Endothelial cell of umbilical vein (primary cell): ENCODE measurements around the gene TAP2. TPM values are rescaled to one million over a fixed set of nuclear protein-coding genes. Genes with fewer than 3 reads are reported as not detected.

Source experiments
- BruUV-seq: library from RNA; stranded (reverse); fragments of 400-500 nt; replicated peaks from 2 replicates; lab custom pipeline; 2021; lab: Mats Ljungman, UMichigan
- CTCF ChIA-PET: fragments of 300-600, 350-600 bp; sonication (Branson Sonifier 250); formaldehyde crosslinking; loops from one replicate; lab custom pipeline; 2021; ENCODE audit warnings: antibody characterized with exemption, inconsistent platforms; lab: Charles Lee
- POLR2A ChIA-PET: fragments of 300-600, 350-600 bp; sonication (Branson Sonifier 250); formaldehyde crosslinking; loops from one replicate; lab custom pipeline; 2021; ENCODE audit warnings: antibody characterized with exemption, inconsistent platforms; lab: Charles Lee
- DNase-seq: peaks from one replicate; pipeline ENCODE4 v3.0.0-alpha.2; 2011; ENCODE audit warnings: low read depth, low spot score
- FAIRE-seq: peaks from 2 replicates; lab custom pipeline; 2011; peaks lifted over from hg19 to GRCh38; lab: Jason Lieb, UNC
- H2AFZ ChIP-seq: 2 replicates; pipeline ENCODE4 v1.6.0; 2012; ENCODE audit warnings: low read depth, low read length, control low read depth, inconsistent platforms
- H3K27ac ChIP-seq: 2 replicates; pipeline ENCODE4 v1.5.1; 2011; ENCODE audit warnings: low read depth, mild to moderate bottlenecking, control low read depth, low read length, moderate library complexity; ENCODE audit not compliant: insufficient read depth
- H3K27me3 ChIP-seq, 2 experiments: 2 replicates each; pipeline versions ENCODE4 v1.6.0 to v1.6.1; 2011; ENCODE audit warnings: low read length in 2 of 2, mixed read lengths in 1 of 2; ENCODE audit not compliant: control insufficient read depth in 2 of 2, insufficient read depth in 2 of 2
- H3K36me3 ChIP-seq, 2 experiments: 2 replicates in 1 of 2; 3 replicates in 1 of 2; pipeline ENCODE4 v1.5.1; 2011; ENCODE audit warnings: low read length in 2 of 2, mild to moderate bottlenecking in 1 of 2, moderate library complexity in 1 of 2; ENCODE audit not compliant: control insufficient read depth in 2 of 2, insufficient read depth in 2 of 2; ENCODE audit errors: extremely low read depth in 1 of 2
- H3K4me1 ChIP-seq: 3 replicates; pipeline ENCODE4 v1.5.1; 2011; ENCODE audit warnings: mild to moderate bottlenecking, low read length; ENCODE audit not compliant: control insufficient read depth, insufficient read depth; ENCODE audit errors: extremely low read depth
- H3K4me2 ChIP-seq: 2 replicates; pipeline ENCODE4 v1.6.1; 2011; ENCODE audit warnings: low read length, control low read depth, mixed read lengths; ENCODE audit not compliant: insufficient read depth
- H3K4me3 ChIP-seq, 3 experiments: fragments of 200-600 bp in 1 of 3; sonication (generic), shearing (Covaris generic) in 1 of 3; replicated peaks in 1 of 3; 2 replicates each; pipeline ENCODE4 v1.5.1; 2011 to 2016; ENCODE audit warnings: control low read depth in 3 of 3, low read length in 3 of 3, mild to moderate bottlenecking in 2 of 3, inconsistent platforms in 1 of 3, low read depth in 1 of 3, moderate library complexity in 1 of 3; ENCODE audit not compliant: insufficient read depth in 1 of 3
- H3K79me2 ChIP-seq: 2 replicates; pipeline ENCODE4 v1.6.0; 2012; ENCODE audit warnings: low read length, inconsistent platforms; ENCODE audit not compliant: control insufficient read depth, insufficient read depth
- H3K9ac ChIP-seq: replicated peaks from 2 replicates; pipeline ENCODE3; 2011; ENCODE audit warnings: low read length, control low read depth; ENCODE audit not compliant: insufficient read depth; ENCODE audit errors: extremely low read depth
- H3K9me1 ChIP-seq: replicated peaks from 3 replicates; pipeline ENCODE4 v1.6.0; 2011; ENCODE audit warnings: mild to moderate bottlenecking, low read length; ENCODE audit not compliant: control insufficient read depth, insufficient read depth; ENCODE audit errors: extremely low read depth
- H3K9me3 ChIP-seq: replicated peaks from 2 replicates; pipeline ENCODE4 v1.5.1; 2012; ENCODE audit warnings: low read length, inconsistent platforms; ENCODE audit not compliant: control insufficient read depth, insufficient read depth
- H4K20me1 ChIP-seq: replicated peaks from 2 replicates; pipeline ENCODE3; 2011; ENCODE audit warnings: mild to moderate bottlenecking, low read length; ENCODE audit not compliant: control insufficient read depth, insufficient read depth; ENCODE audit errors: extremely low read depth
- EZH2 ChIP-seq: IDR thresholded peaks from 2 replicates; pipeline ENCODE4 v1.6.1; 2012; ENCODE audit warnings: borderline replicate concordance, low read depth, mild to moderate bottlenecking, moderate library complexity, low read length, inconsistent platforms; ENCODE audit not compliant: severe bottlenecking
- FOS ChIP-seq: IDR thresholded peaks from 2 replicates; pipeline ENCODE4 v1.6.1; 2011; ENCODE audit warnings: mild to moderate bottlenecking, low read length, moderate library complexity, borderline replicate concordance; ENCODE audit not compliant: insufficient read depth
- GATA2 ChIP-seq: IDR thresholded peaks from 2 replicates; pipeline ENCODE4 v1.7.0; 2011; ENCODE audit warnings: low read depth, mild to moderate bottlenecking, moderate library complexity, mixed read lengths, low read length; ENCODE audit not compliant: insufficient read length, insufficient read depth
- JUN ChIP-seq: IDR thresholded peaks from 2 replicates; pipeline ENCODE4 v1.6.1; 2011; ENCODE audit warnings: borderline replicate concordance, low read depth; ENCODE audit not compliant: insufficient read length, insufficient read depth
- MYC ChIP-seq: IDR thresholded peaks from one replicate; pipeline ENCODE4 v1.6.1; 2011; ENCODE audit warnings: mild to moderate bottlenecking, low read depth, low read length
- POLR2A ChIP-seq: IDR thresholded peaks from 2 replicates; pipeline ENCODE4 v1.6.1; 2012; ENCODE audit warnings: low read depth, mild to moderate bottlenecking, control low read depth, low read length
- POLR2AphosphoS5 ChIP-seq: IDR thresholded peaks from 2 replicates; pipeline ENCODE4 v1.6.1; 2012; ENCODE audit warnings: low read depth, mild to moderate bottlenecking, control low read depth, low read length, moderate library complexity; ENCODE audit not compliant: insufficient read depth
- dilution Hi-C: fragments of 300-500 bp; cut with MboI; formaldehyde crosslinking; loops from one replicate; pipeline ENCODE4 v1.15.0; 2019; ENCODE audit warnings: low sequenced_read_pairs; ENCODE audit not compliant: extremely low pct_ligation_motif_present
- intact Hi-C: fragments of 100-400 bp; cut with micrococcal nuclease; formaldehyde crosslinking; loops from one replicate; pipeline ENCODE4 v1.10.0; 2022
- polyA plus RNA-seq, 4 experiments: library from polyadenylated mRNA; depleted of rRNA in 3 of 4; stranded (reverse) in 3 of 4; unstranded in 1 of 4; fragments of >200 nt; gene quantifications; 2 replicates each; pipeline versions ENCODE4 v1.2.1 to v1.2.3, GENCODE V29; 2011 to 2012; ENCODE audit warnings: missing spikeins in 1 of 4
- total RNA-seq: library from RNA; stranded (reverse); gene quantifications from 2 replicates; pipeline ENCODE4 v1.2.3, GENCODE V29; 2021
- TF ChIP-seq, protein P1 (sequence below), 2 donors: IDR thresholded peaks; 1 replicate in 1 of 2; 2 replicates in 1 of 2; pipeline ENCODE4 v1.5.1; 2011; ENCODE audit warnings: low read length in 2 of 2, mild to moderate bottlenecking in 2 of 2, moderate library complexity in 2 of 2, control low read depth in 1 of 2, inconsistent platforms in 1 of 2, low read depth in 1 of 2; ENCODE audit not compliant: insufficient read depth in 1 of 2; ENCODE audit errors: extremely low read depth in 1 of 2
- TF ChIP-seq, protein P2 (sequence below): IDR thresholded peaks from 2 replicates; pipeline ENCODE4 v1.6.1; 2011; ENCODE audit not compliant: insufficient read depth, insufficient read length

Gene TAP2
- total and polyA plus RNA-seq, 2 donors (not counting 3 experiments of a cell fraction or from before 2014, with no cell fraction given), result 18.4 to 57.8 TPM

DNA sequence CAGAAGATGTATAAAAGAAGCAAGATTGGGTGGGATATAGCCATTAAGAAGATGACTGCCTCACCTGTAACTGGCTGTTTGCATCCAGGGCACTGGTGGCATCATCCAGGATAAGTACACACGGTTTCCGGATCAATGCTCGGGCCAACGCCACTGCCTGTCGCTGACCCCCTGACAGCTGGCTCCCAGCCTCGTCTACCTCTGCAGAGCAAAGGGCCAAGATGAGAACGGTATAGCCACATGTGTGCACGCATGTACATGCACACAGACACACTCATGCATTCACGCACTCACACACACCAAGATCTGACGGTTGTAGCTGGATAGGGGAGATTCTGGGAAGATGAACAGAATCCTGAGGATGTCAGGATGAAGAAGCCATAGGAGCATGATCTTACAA, 8.5 kb upstream of the TAP2 start:
- dilution Hi-C loops, result no loop called here
- TF ChIP-seq POLR2AphosphoS5, result no peak
- H3K9me3 ChIP-seq, result no peaks in the 10 kb centered on the region
- BruUV-seq, result no TSS peak
- FAIRE-seq (no peak), DNase-seq (no peak)
- H3K79me2 ChIP-seq, result no peaks in the 10 kb centered on the region
- intact Hi-C loops, result no loop called here
- CTCF ChIA-PET, result interaction anchor here (11.0 kb wide), 1 partner anchor 22 kb away, joined by 397 read pairs; no protein-coding TSS in a partner anchor
- no peaks in the 10 kb centered on the region for H4K20me1 ChIP-seq
- no peak overlapping the region for H3K4me3 ChIP-seq
- H3K27me3 ChIP-seq, result no peaks in the 10 kb centered on the region
- H3K4me2 ChIP-seq, result no peak overlapping the region
- no peaks in the 10 kb centered on the region for H3K36me3 ChIP-seq
- H2AFZ ChIP-seq, result no peak overlapping the region
- no peak overlapping the region for H3K27ac ChIP-seq
- H3K9me1 ChIP-seq, result no peaks in the 10 kb centered on the region
- POLR2A ChIA-PET, result interaction anchor here (0.5 kb wide), 1 partner anchor 470 kb away, joined by 3 read pairs; the partner anchor contains the start of gene ZBTB22
- H3K9ac ChIP-seq, result no peak overlapping the region
- peaks cover 6% of the 10 kb centered on the region for H3K4me1 ChIP-seq

DNA sequence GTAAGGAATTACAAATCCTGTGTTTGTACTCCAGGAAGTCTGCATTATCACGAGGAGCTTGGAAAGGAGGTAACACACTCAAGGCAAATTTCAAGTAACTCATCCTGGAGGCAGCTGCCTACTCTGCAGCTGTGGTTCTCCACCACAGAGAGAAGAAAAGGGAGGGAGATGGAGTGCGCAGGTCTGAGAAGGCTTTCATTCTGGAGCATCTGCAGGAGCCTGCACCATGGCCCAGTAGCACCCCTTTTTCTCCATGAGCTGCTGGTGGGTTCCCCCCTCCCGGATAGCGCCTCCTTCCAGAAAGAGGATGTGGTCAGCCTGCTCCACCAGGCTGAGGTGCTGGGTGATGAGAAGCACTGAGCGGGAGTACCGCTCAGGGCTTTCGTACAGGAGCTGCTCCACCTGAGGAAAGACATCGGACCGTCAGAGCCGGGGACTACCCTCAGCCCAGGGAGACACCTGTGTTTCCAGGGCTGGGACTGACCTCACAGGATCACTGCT, 6.9 kb upstream of the TAP2 start:
- no peak for TF ChIP-seq JUN
- TF ChIP-seq, protein P1, sequence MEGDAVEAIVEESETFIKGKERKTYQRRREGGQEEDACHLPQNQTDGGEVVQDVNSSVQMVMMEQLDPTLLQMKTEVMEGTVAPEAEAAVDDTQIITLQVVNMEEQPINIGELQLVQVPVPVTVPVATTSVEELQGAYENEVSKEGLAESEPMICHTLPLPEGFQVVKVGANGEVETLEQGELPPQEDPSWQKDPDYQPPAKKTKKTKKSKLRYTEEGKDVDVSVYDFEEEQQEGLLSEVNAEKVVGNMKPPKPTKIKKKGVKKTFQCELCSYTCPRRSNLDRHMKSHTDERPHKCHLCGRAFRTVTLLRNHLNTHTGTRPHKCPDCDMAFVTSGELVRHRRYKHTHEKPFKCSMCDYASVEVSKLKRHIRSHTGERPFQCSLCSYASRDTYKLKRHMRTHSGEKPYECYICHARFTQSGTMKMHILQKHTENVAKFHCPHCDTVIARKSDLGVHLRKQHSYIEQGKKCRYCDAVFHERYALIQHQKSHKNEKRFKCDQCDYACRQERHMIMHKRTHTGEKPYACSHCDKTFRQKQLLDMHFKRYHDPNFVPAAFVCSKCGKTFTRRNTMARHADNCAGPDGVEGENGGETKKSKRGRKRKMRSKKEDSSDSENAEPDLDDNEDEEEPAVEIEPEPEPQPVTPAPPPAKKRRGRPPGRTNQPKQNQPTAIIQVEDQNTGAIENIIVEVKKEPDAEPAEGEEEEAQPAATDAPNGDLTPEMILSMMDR (IDR thresholded peaks at IDR 0.05; ENCODE audit: extremely low read depth in 1 of 2, insufficient read depth in 1 of 2, low read depth in 1 of 2, low read length in 2 of 2), result no peak
- TF ChIP-seq MYC, result no peak
- TF ChIP-seq GATA2, result no peak
- TF ChIP-seq POLR2A, result no peak
- no peak for TF ChIP-seq EZH2
- TF ChIP-seq, protein P2, sequence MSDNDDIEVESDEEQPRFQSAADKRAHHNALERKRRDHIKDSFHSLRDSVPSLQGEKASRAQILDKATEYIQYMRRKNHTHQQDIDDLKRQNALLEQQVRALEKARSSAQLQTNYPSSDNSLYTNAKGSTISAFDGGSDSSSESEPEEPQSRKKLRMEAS, result no peak
- TF ChIP-seq POLR2AphosphoS5, result no peak
- no peak for TF ChIP-seq FOS
- no peaks in the 10 kb centered on the region for H4K20me1 ChIP-seq
- H3K4me3 ChIP-seq, result no peak overlapping the region
- H3K9me1 ChIP-seq, result no peaks in the 10 kb centered on the region
- ChIA-PET CTCF (interaction anchor here (1.4 to 11.0 kb wide), 4 partner anchors 9 to 143 kb away, joined by 3 to 397 read pairs (median 14); partner anchors contain the start of genes PSMB9 and TAP1), POLR2A (interaction anchor here (1.2 kb wide), 1 partner anchor 126 kb away, joined by 4 read pairs; no protein-coding TSS in a partner anchor)
- H3K27me3 ChIP-seq, result no peaks in the 10 kb centered on the region
- H3K4me1 ChIP-seq, result peaks cover 5% of the 10 kb centered on the region
- no peak overlapping the region for H2AFZ ChIP-seq
- no peak overlapping the region for H3K27ac ChIP-seq
- FAIRE-seq (no peak), DNase-seq (no peak)
- H3K4me2 ChIP-seq, result no peak overlapping the region
- no peak overlapping the region for H3K9ac ChIP-seq
- no peaks in the 10 kb centered on the region for H3K9me3 ChIP-seq
- dilution Hi-C loops (no loop called here), intact Hi-C loops (no loop called here)
- BruUV-seq, result no TSS peak
- H3K79me2 ChIP-seq, result no peaks in the 10 kb centered on the region
- H3K36me3 ChIP-seq, result no peaks in the 10 kb centered on the region
